Measurements from ENCODE around the gene EPM2AIP1. TPM values are rescaled to one million over a fixed set of nuclear protein-coding genes. Genes with fewer than 3 reads are reported as not detected.

The EPM2AIP1 gene
- total and polyA plus RNA-seq, 5 donors from 2014 or later, result 3.5 to 34.0 (median 7.9) TPM

DNA sequence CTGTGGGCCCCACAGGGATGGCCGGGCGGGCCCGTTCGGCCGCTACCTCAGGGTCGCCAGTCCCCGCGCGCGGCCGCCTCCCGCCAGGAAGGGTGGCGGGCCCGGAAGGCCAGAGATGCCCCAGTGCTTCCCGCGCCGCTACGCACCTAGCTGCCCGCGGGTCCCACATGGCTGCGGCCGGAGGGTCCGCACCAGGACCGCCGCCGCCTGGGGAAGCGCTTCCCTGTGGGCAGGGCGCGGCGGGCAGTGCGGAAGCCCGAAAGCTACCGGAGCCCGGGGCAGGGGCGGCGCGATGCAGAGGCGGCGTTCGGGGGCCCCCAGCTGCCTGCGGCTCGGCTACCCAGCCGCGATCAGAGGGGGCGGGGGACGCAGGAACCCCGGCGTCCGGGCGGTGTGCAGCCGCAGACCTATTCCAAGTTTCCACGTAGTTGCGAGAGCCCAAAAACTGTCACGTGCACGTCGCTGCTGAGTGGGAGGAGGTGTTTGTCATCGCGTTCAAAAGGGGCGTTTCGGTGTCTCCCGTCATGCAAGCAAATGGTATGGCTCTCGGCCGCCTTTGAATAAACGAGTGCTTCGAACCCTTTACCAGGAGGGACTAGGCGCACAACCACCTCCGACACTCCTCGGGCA, 48.2 kb downstream of the EPM2AIP1 start, which contains the start of gene TRANK1:
TSS of gene TRANK1 (minus strand) at position 414 of the 630 bp plus-strand sequence. CDS start at position 169, 245 bp downstream.
- peaks cover 15% of the 10 kb centered on the region for H3K4me1 ChIP-seq (ENCODE audit: control insufficient read depth, insufficient read depth, low read length, poor library complexity, severe bottlenecking)
- ATAC-seq (ENCODE audit: low read depth in 2 of 2) (peak; percentile 86 to 89), DNase-seq (peak; percentile 68 to 86 (median 79))
- H3K36me3 ChIP-seq (ENCODE audit: control insufficient read depth, insufficient read depth, low read length), result no peaks in the 10 kb centered on the region
- peak within 1 kb of the TSS; percentile 88 to 95 (median 90) for H3K4me3 Mint-ChIP-seq
- no peaks in the 10 kb centered on the region for H3K27me3 Mint-ChIP-seq
- peak within 1 kb of the TSS; percentile 41 for H3K27ac ChIP-seq (ENCODE audit: insufficient read depth, low read length, poor library complexity, severe bottlenecking)
- H3K36me3 Mint-ChIP-seq, result peaks cover 4% of the 10 kb centered on the region
- peak within 1 kb of the TSS; percentile 26 to 87 (median 79) for H3K27ac Mint-ChIP-seq
- peaks cover 0 to 14% (median 9%) of the 10 kb centered on the region in 7 donors for H3K9me3 Mint-ChIP-seq
- no peaks in the 10 kb centered on the region for H3K27me3 ChIP-seq (ENCODE audit: control insufficient read depth, insufficient read depth, low read length)
- peak within 1 kb of the TSS; percentile 72 for H3K4me3 ChIP-seq (ENCODE audit: low read depth, low read length)
- H3K9me3 ChIP-seq (ENCODE audit: control insufficient read depth in 2 of 2, low read length in 2 of 2), result no peaks in the 10 kb centered on the region
- peaks cover 9 to 33% (median 22%) of the 10 kb centered on the region in 4 donors for H3K4me1 Mint-ChIP-seq

DNA sequence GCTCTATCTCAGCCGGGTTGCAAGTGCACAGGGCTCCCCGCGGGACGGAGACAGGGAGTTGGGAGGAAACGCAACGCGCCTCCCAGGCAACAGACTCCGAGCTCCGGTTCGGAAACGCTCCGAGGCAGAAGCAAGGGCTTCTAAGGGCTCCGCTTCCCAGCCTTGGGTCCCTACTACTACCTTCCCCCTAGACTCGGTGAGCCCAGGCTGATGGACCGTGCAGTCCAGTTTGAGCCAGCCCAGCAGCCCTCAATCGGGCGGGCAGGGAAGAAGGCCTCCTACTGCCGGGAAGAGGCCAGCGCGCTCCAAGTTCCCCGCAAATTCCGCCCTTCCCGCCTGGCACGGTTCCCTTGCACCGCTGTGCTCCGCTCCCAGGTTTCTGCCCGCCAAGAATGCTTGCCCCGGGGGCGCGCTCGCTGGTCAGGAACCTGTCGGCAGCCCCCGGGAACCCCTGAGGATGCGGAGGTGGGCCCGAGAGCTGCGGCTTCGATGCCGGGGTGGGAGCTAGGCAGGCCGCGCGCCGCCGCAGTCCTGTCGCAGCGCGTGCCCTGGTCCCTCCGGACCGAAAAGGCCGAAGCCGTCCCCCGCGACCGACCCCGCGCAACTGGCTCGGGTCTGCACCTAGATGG, 48.8 kb downstream of the EPM2AIP1 start:
- DNase-seq, result peak; percentile 4 to 56 (median 6)
- H3K4me1 Mint-ChIP-seq, result peaks cover 9 to 33% (median 22%) of the 10 kb centered on the region in 4 donors
- no peaks in the 10 kb centered on the region for H3K36me3 ChIP-seq (ENCODE audit: control insufficient read depth, insufficient read depth, low read length)
- peak; percentile 30 to 33 for ATAC-seq (ENCODE audit: low read depth in 2 of 2)
- peak overlapping the region; percentile 46 for H3K4me3 ChIP-seq (ENCODE audit: low read depth, low read length)
- H3K9me3 ChIP-seq (ENCODE audit: control insufficient read depth in 2 of 2, low read length in 2 of 2), result no peaks in the 10 kb centered on the region
- H3K36me3 Mint-ChIP-seq, result peaks cover under 1% of the 10 kb centered on the region
- H3K27ac Mint-ChIP-seq, result peak overlapping the region in 2 of 3 donors; percentile 36 to 78
- H3K27ac ChIP-seq (ENCODE audit: insufficient read depth, low read length, poor library complexity, severe bottlenecking), result peak overlapping the region; percentile 41
- H3K9me3 Mint-ChIP-seq, result peaks cover 0 to 14% (median 9%) of the 10 kb centered on the region in 7 donors
- no peaks in the 10 kb centered on the region for H3K27me3 Mint-ChIP-seq
- no peaks in the 10 kb centered on the region for H3K27me3 ChIP-seq (ENCODE audit: control insufficient read depth, insufficient read depth, low read length)
- peaks cover 15% of the 10 kb centered on the region for H3K4me1 ChIP-seq (ENCODE audit: control insufficient read depth, insufficient read depth, low read length, poor library complexity, severe bottlenecking)
- H3K4me3 Mint-ChIP-seq, result peak overlapping the region; percentile 84 to 91 (median 88)

GRCh38 chr3:36943601-36944000, 49.3 kb downstream of the EPM2AIP1 start:
- Mint-ChIP-seq H3K27ac (peak overlapping the region in 2 of 3 donors; percentile 71 to 78), H3K9me3 (peaks cover 0 to 13% (median 6%) of the 10 kb centered on the region in 7 donors), H3K4me3 (peak overlapping the region; percentile 84 to 91 (median 88)), H3K27me3 (no peaks in the 10 kb centered on the region), H3K4me1 (peaks cover 9 to 33% (median 22%) of the 10 kb centered on the region in 4 donors), H3K36me3 (no peaks in the 10 kb centered on the region)
- DNase-seq, result no peak
- Histone ChIP-seq H3K4me1 (ENCODE audit: control insufficient read depth, insufficient read depth, low read length, poor library complexity, severe bottlenecking) (peaks cover 15% of the 10 kb centered on the region), H3K4me3 (ENCODE audit: low read depth, low read length) (peak overlapping the region; percentile 46), H3K27ac (ENCODE audit: insufficient read depth, low read length, poor library complexity, severe bottlenecking) (no peak overlapping the region), H3K27me3 (ENCODE audit: control insufficient read depth, insufficient read depth, low read length) (no peaks in the 10 kb centered on the region), H3K9me3 (ENCODE audit: control insufficient read depth in 2 of 2, low read length in 2 of 2) (no peaks in the 10 kb centered on the region), H3K36me3 (ENCODE audit: control insufficient read depth, insufficient read depth, low read length) (no peaks in the 10 kb centered on the region)
- ATAC-seq (ENCODE audit: low read depth in 2 of 2), result no peak

GRCh38 chr3:36942638-36943248, 50.2 kb downstream of the EPM2AIP1 start:
- Histone ChIP-seq H3K27me3 (ENCODE audit: control insufficient read depth, insufficient read depth, low read length) (no peaks in the 10 kb centered on the region), H3K27ac (ENCODE audit: insufficient read depth, low read length, poor library complexity, severe bottlenecking) (no peak overlapping the region), H3K9me3 (ENCODE audit: control insufficient read depth in 2 of 2, low read length in 2 of 2) (no peaks in the 10 kb centered on the region), H3K36me3 (ENCODE audit: control insufficient read depth, insufficient read depth, low read length) (no peaks in the 10 kb centered on the region), H3K4me1 (ENCODE audit: control insufficient read depth, insufficient read depth, low read length, poor library complexity, severe bottlenecking) (peaks cover 15% of the 10 kb centered on the region), H3K4me3 (ENCODE audit: low read depth, low read length) (no peak overlapping the region)
- no peak for ATAC-seq (ENCODE audit: low read depth in 2 of 2)
- no peak for DNase-seq
- Mint-ChIP-seq H3K4me3 (peak overlapping the region in 3 of 4 donors; percentile 26 to 75 (median 46)), H3K27me3 (no peaks in the 10 kb centered on the region), H3K4me1 (peaks cover 9 to 33% (median 22%) of the 10 kb centered on the region in 4 donors), H3K9me3 (peaks cover 0 to 11% (median 3%) of the 10 kb centered on the region in 7 donors), H3K36me3 (no peaks in the 10 kb centered on the region), H3K27ac (no peak overlapping the region)

DNA sequence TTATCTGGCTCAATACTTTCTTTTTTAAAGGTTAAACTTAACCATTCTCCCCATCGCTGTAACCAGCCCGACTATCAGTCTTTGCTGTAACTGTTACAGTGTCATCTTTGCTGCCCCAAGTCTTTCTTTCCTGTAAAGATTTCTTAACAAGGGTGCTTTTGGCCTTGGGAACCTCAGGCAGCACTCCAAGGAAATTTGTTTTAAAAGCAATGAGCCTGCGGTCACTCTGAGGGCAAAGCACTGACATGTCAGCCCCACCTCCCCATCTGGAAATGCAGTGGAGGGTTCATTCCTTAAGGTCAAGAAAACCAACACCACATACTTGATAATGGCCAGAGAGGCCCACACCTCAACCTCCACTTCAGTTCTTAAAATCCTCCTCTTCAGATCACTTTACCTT, 51.3 kb downstream of the EPM2AIP1 start:
- Histone ChIP-seq H3K36me3 (ENCODE audit: control insufficient read depth, insufficient read depth, low read length) (no peaks in the 10 kb centered on the region), H3K9me3 (ENCODE audit: control insufficient read depth in 2 of 2, low read length in 2 of 2) (no peaks in the 10 kb centered on the region), H3K27me3 (ENCODE audit: control insufficient read depth, insufficient read depth, low read length) (no peaks in the 10 kb centered on the region), H3K4me1 (ENCODE audit: control insufficient read depth, insufficient read depth, low read length, poor library complexity, severe bottlenecking) (peaks cover 15% of the 10 kb centered on the region), H3K27ac (ENCODE audit: insufficient read depth, low read length, poor library complexity, severe bottlenecking) (no peak overlapping the region), H3K4me3 (ENCODE audit: low read depth, low read length) (no peak overlapping the region)
- peak overlapping the region in 1 of 3 donors; percentile 44 for H3K27ac Mint-ChIP-seq
- DNase-seq (no peak), ATAC-seq (ENCODE audit: low read depth in 2 of 2) (no peak)
- H3K4me1 Mint-ChIP-seq, result peaks cover 12 to 33% (median 22%) of the 10 kb centered on the region in 4 donors
- no peaks in the 10 kb centered on the region for H3K27me3 Mint-ChIP-seq
- peaks cover 0 to 5% (median 0%) of the 10 kb centered on the region in 7 donors for H3K9me3 Mint-ChIP-seq
- peak overlapping the region in 2 of 4 donors; percentile 26 to 73 for H3K4me3 Mint-ChIP-seq
- no peaks in the 10 kb centered on the region for H3K36me3 Mint-ChIP-seq

DNA sequence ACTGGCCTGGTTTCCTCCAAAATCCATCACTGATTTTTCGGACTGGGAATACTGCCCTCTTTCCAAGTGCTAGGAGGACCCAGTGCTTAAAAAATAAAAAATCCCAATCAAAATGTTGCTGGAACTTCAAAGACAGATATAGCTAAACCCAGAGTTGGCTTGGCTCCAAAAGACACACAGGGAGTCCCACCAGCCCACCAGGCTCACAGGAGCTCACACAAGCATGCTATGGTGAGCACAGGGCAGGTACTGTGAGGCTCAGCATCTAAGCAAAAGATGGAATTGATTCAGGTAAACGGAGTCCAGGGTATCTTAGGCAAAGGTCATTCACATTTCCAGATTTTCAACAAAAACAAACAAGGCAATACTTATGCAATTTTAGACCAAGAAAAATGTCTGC, 51.8 kb downstream of the EPM2AIP1 start:
- Histone ChIP-seq H3K27me3 (ENCODE audit: control insufficient read depth, insufficient read depth, low read length) (no peaks in the 10 kb centered on the region), H3K36me3 (ENCODE audit: control insufficient read depth, insufficient read depth, low read length) (no peaks in the 10 kb centered on the region), H3K27ac (ENCODE audit: insufficient read depth, low read length, poor library complexity, severe bottlenecking) (no peak overlapping the region), H3K9me3 (ENCODE audit: control insufficient read depth in 2 of 2, low read length in 2 of 2) (no peaks in the 10 kb centered on the region), H3K4me3 (ENCODE audit: low read depth, low read length) (no peak overlapping the region), H3K4me1 (ENCODE audit: control insufficient read depth, insufficient read depth, low read length, poor library complexity, severe bottlenecking) (peaks cover 15% of the 10 kb centered on the region)
- Mint-ChIP-seq H3K36me3 (no peaks in the 10 kb centered on the region), H3K9me3 (peaks cover 0 to 5% (median 0%) of the 10 kb centered on the region in 7 donors), H3K4me1 (peaks cover 12 to 33% (median 22%) of the 10 kb centered on the region in 4 donors), H3K27me3 (no peaks in the 10 kb centered on the region), H3K27ac (no peak overlapping the region), H3K4me3 (peak overlapping the region in 1 of 4 donors; percentile 0)
- ATAC-seq (ENCODE audit: low read depth in 2 of 2), result no peak
- DNase-seq, result no peak

DNA sequence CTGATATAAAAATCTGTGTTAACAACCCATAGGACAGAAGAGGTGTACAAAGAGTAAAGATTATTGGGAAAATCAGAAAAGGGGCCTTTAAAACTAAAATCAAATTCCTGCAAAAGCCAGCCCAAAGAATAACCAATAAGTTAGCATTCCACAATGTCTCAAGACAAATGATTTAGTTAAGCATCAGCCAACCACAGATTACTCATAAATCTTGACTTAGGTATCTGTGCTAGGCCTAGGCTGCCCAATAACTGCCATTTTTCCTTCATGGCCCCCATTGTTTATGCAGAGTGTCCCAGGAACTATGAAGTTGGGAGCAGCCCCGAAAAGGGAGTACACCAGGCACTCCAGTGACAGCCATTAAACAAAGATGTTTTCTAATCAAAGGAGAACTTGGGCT, 55.4 kb downstream of the EPM2AIP1 start:
- no peaks in the 10 kb centered on the region for H3K9me3 Mint-ChIP-seq
- DNase-seq (no peak), ATAC-seq (ENCODE audit: low read depth in 2 of 2) (no peak)
- Histone ChIP-seq H3K36me3 (ENCODE audit: control insufficient read depth, insufficient read depth, low read length) (no peaks in the 10 kb centered on the region), H3K4me1 (ENCODE audit: control insufficient read depth, insufficient read depth, low read length, poor library complexity, severe bottlenecking) (no peaks in the 10 kb centered on the region), H3K9me3 (ENCODE audit: control insufficient read depth in 2 of 2, low read length in 2 of 2) (no peaks in the 10 kb centered on the region), H3K27me3 (ENCODE audit: control insufficient read depth, insufficient read depth, low read length) (no peaks in the 10 kb centered on the region), H3K4me3 (ENCODE audit: low read depth, low read length) (no peak overlapping the region), H3K27ac (ENCODE audit: insufficient read depth, low read length, poor library complexity, severe bottlenecking) (no peak overlapping the region)
- no peaks in the 10 kb centered on the region for H3K27me3 Mint-ChIP-seq
- peaks cover 1 to 19% (median 12%) of the 10 kb centered on the region in 4 donors for H3K4me1 Mint-ChIP-seq
- H3K27ac Mint-ChIP-seq, result peak overlapping the region in 1 of 3 donors; percentile 12
- H3K4me3 Mint-ChIP-seq, result no peak overlapping the region
- H3K36me3 Mint-ChIP-seq, result no peaks in the 10 kb centered on the region
